ENCODE measurements around the gene PNMA8B.

- no peak for TF ChIP-seq CTCF (IDR thresholded peaks at IDR 0.05; ENCODE audit: low read length)
- TF ChIP-seq EZH2 (optimal IDR thresholded peaks at IDR 0.05; ENCODE audit: low read depth, low read length) = no peak
- no peak for TF ChIP-seq EZH2phosphoT487 (IDR thresholded peaks at IDR 0.05; ENCODE audit: low read length)
These were observed 52.7 kb downstream of the PNMA8B start for GRCh38 chr19:46442808-46443450.

All from MM.1S (cell line).